Urinary bladder (tissue), 4 donors: ENCODE results near the gene PRKCB. TPM values are rescaled to one million over a fixed set of nuclear protein-coding genes. Genes with fewer than 3 reads are reported as not detected.

Source experiments
- DNase-seq: peaks from one replicate; pipeline ENCODE4 v3.0.0-alpha.2; 2015; ENCODE audit errors: extremely low spot score
- H3K27ac ChIP-seq: one replicate; pipeline ENCODE4 v1.5.1; 2013; ENCODE audit warnings: low read depth, mild to moderate bottlenecking, moderate library complexity
- H3K36me3 ChIP-seq: one replicate; pipeline ENCODE4 v1.6.1; 2013; ENCODE audit warnings: mild to moderate bottlenecking, moderate library complexity; ENCODE audit not compliant: insufficient read depth
- H3K4me1 ChIP-seq: one replicate; pipeline ENCODE4 v1.6.1; 2013; ENCODE audit warnings: mild to moderate bottlenecking, moderate library complexity; ENCODE audit not compliant: insufficient read depth
- H3K4me3 ChIP-seq: one replicate; pipeline ENCODE4 v1.5.1; 2013; ENCODE audit warnings: low read depth, low read length
- WGBS: extraction: QIAGEN DNeasy Blood & Tissue Kit; methylation state at CpG from one replicate; pipeline ENCODE4 v1.1.7; 2013; 5-methylcytosine and 5-hydroxymethylcytosine counted together
- polyA plus RNA-seq: library from polyadenylated mRNA; stranded (reverse); fragments of 200-250 nt; gene quantifications from one replicate; pipeline ENCODE4 v1.2.3, GENCODE V29; 2013
- total RNA-seq: library from RNA; depleted of rRNA; stranded (reverse); fragments of >200 nt; gene quantifications from one replicate; pipeline ENCODE4 v1.2.3, GENCODE V29; 2014
- donor health status: healthy with polysubstance abuse.
- donor health status: healthy.

PRKCB gene
- total and polyA plus RNA-seq, 2 donors = 7.0 to 8.9 TPM

DNA sequence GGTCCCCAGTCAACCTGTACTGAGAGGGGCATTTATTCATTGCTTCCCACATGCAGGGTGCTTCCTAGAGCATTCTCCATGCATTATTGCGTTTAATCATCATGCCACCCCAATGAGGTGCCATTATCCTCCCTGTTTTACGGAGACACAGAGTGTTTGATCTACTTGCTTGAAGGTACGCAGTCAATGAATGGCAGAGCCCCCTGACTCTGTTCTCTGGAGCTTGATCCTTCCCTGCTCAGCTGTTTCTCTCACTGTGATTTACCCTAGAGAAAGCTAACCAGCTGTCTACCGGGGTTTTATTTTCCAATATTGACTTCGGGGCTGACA is 117.2 kb downstream of the PRKCB start:
- no peak overlapping the region for H3K27ac ChIP-seq
- H3K4me3 ChIP-seq = no peak overlapping the region
- no peaks in the 10 kb centered on the region for H3K4me1 ChIP-seq
- no peak for DNase-seq
- WGBS = 87% methylated on average over 5 of the region's 5 CpGs
- no peaks in the 10 kb centered on the region for H3K36me3 ChIP-seq

DNA sequence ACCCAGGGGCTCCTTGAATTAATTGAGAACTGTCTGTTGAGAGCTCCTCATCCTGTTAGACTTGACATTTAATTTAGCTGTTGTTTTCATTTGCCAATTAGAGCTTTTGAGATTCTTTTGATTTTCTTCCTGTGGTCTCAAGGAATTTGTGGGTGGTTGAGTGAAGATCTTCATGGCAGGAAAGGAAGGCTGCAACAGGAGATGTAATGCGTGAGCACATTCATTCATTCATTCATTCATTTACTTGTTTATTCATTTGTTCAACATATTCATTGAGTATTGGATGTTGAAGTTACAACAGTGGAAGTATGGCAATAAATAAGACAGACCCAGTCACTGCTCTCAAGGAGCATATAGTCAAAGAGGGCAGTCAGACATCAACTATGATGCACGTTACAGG is 117.7 kb downstream of the PRKCB start:
- H3K4me3 ChIP-seq = no peak overlapping the region
- H3K4me1 ChIP-seq = no peaks in the 10 kb centered on the region
- DNase-seq = no peak
- 84% methylated on average over 2 of the region's 2 CpGs for WGBS
- no peak overlapping the region for H3K27ac ChIP-seq
- no peaks in the 10 kb centered on the region for H3K36me3 ChIP-seq

DNA sequence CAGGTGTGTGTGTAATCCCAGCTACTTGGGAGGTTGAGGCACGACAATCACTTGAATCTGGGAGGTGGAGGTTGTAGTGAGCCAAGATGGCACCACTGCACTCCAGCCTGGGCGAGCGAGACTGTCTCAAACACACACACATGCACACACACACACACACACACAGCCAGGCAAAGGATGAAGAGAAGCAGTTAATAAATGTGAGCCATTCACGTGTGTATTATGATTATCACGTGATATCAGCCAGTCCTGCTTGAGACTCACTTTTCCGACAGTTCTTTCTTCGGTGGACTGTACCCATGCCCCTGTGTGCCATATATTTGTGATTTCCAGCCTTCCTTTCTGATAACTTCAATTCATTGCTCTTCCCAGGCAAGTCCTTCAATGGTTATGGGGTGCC is 119.3 kb downstream of the PRKCB start:
- no peak for DNase-seq
- no peaks in the 10 kb centered on the region for H3K4me1 ChIP-seq
- 81% methylated on average over 7 of the region's 7 CpGs for WGBS
- H3K4me3 ChIP-seq = no peak overlapping the region
- no peaks in the 10 kb centered on the region for H3K36me3 ChIP-seq
- H3K27ac ChIP-seq = no peak overlapping the region

DNA sequence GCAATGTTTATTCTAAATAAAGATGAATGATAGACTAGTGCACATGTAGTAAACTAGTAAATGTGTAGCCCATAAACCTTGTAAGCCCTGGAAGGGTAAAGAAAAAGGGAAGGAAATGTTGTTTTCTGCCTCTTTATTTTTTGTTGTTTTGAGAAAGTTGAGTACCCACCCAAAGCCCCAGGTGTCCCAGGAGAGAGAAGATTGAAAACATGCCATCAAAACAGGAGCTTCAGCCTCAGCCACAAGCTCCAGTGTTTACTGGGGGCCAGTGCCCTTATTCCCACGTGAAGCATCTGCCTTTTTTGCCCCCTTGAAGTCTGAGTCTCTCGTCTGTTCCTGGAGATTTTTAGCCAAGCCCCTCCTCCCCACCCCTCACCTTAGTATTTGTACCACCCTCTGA is 121.5 kb downstream of the PRKCB start:
- no peak for DNase-seq
- Histone ChIP-seq H3K4me3 (no peak overlapping the region), H3K4me1 (no peaks in the 10 kb centered on the region), H3K36me3 (no peaks in the 10 kb centered on the region), H3K27ac (no peak overlapping the region)
- 47% methylated on average over 2 of the region's 2 CpGs for WGBS

DNA sequence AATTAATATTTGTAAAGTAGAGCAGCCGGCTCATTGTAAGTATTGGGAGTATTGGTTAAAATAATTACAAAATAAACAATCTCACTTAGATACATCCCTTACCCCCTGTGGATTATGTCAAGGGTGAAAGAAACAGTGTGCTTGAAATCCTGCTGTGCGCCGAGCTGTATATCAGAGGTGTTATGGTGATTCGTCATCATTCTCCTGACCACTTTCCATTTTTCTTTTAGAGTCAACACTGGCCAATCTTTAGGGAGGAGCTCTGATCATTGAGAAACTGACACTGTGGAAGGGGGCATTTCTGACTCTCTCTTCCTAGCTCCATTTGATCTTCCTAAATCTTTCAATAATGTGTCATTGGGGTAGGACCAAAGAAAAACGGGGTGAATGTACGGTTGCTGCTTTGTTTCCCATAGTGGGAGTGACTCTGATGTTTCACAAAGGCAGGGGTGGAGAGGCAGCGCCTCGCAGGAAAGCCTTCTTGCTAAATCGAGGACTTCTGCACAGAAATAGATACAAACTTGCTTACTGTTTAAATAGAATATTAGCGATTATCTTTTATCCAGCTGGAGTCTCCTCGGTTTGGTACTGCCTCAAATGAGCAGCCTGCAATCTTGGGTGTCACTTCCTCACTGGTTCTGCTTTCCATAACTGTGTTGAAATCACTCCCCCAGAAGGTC is 123.4 kb downstream of the PRKCB start:
- no peak overlapping the region for H3K27ac ChIP-seq
- no peaks in the 10 kb centered on the region for H3K36me3 ChIP-seq
- H3K4me3 ChIP-seq = no peak overlapping the region
- no peaks in the 10 kb centered on the region for H3K4me1 ChIP-seq
- DNase-seq = no peak
- WGBS = 66% methylated on average over 11 of the region's 11 CpGs

- no peaks in the 10 kb centered on the region for H3K36me3 ChIP-seq
- WGBS = 63% methylated on average over 4 of the region's 4 CpGs
- no peak for DNase-seq
- H3K27ac ChIP-seq = no peak overlapping the region
- H3K4me3 ChIP-seq = no peak overlapping the region
- H3K4me1 ChIP-seq = no peaks in the 10 kb centered on the region
These were observed 123.9 kb downstream of the PRKCB start for GRCh38 chr16:23959752-23960072.

DNA sequence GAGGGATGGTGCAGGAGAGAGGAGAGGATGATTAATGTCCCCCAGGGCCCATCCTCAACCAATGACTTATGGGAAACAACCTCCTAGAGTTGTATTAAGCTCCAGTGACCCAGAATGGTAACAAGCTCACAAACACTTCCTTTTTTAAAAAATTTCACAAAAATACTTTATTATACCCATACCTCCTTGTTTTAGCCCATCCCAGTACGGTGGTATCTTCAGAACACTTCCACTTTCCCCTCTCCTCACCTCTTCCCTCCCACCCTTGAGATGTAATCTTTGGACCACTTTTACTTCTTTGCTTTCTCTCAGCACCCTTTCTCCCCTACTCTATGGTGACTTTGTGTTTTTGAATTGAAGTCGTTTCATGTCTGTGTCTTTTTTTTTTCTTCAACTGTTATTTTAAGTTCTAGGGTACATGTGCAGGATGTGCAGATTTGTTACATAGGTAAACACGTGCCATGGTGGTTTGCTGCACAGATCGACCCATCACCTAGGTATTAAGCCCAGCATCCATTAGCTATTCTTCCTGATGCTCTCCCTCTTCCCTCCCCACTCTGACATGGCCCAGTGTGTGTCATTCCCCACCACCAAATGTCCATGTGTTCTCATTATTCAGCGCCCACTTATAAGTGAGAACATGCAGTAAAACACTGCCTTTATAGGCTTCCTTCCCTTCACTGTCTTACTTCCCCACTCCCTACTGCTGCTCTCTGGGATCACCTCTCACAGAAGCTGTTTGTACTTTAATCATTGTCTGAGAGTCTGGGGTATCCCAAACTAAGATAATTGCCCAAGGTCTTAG is 124.5 kb downstream of the PRKCB start:
- WGBS = 70% methylated on average over 5 of the region's 5 CpGs

GRCh38 chr16:23962001-23962400 is 126.2 kb downstream of the PRKCB start:
- Histone ChIP-seq H3K36me3 (no peaks in the 10 kb centered on the region), H3K4me3 (no peak overlapping the region), H3K4me1 (no peaks in the 10 kb centered on the region), H3K27ac (no peak overlapping the region)
- DNase-seq = no peak
- WGBS = 86% methylated on average over 5 of the region's 5 CpGs

More for the DNA sequence above, 124.5 kb downstream of the PRKCB start:
- Histone ChIP-seq H3K4me1 (no peaks in the 10 kb centered on the region), H3K27ac (no peak overlapping the region), H3K36me3 (no peaks in the 10 kb centered on the region), H3K4me3 (no peak overlapping the region)
- no peak for DNase-seq

GRCh38 chr16:23964136-23964535 is 128.4 kb downstream of the PRKCB start:
- no peak for DNase-seq
- no peaks in the 10 kb centered on the region for H3K4me1 ChIP-seq
- H3K4me3 ChIP-seq = no peak overlapping the region
- no peaks in the 10 kb centered on the region for H3K36me3 ChIP-seq
- 72% methylated on average over 3 of the region's 3 CpGs for WGBS
- no peak overlapping the region for H3K27ac ChIP-seq

GRCh38 chr16:23965137-23965733 is 129.5 kb downstream of the PRKCB start:
- WGBS = 95% methylated on average over 6 of the region's 6 CpGs
- Histone ChIP-seq H3K4me3 (no peak overlapping the region), H3K36me3 (no peaks in the 10 kb centered on the region), H3K4me1 (no peaks in the 10 kb centered on the region), H3K27ac (no peak overlapping the region)
- no peak for DNase-seq

DNA sequence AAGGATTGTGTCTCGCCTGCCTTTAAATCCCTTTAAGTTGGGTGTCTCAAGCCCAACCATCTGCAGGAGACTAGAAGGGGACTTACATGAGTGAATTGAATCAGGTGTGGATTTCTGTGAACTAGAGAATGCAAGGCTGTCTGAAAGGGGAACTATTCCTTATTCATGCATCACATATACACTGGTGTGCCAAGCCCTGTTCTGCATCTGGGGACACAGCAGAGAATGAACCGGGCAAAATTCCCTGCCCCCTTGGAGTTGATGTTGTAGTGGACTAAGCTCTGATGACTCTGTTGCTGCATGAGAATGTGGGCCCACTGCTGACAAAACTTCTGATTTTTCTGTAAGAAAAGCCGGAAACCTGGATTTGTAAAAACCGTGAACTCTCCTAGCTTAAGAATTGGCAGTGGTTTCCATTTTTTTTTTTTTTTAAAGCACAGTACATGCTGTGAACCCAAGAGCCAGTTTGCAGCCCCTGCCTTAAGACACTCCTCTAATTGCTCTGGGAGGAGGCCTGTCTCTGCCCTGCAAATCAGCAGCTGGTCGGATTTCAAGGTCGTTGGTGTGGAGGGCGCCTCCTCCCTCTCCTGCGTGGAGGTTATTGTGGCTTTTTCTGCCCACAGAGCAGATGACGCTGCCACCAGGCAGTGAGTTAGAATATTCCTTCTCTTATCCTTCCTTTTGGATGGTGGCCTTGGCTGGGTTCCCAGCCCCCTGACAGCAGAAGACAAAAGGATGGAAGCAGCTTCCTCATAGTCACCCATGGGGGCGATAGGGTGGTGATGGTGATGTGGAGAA is 131.0 kb downstream of the PRKCB start:
- WGBS = 44% methylated on average over 10 of the region's 10 CpGs
- DNase-seq = no peak
- Histone ChIP-seq H3K36me3 (no peaks in the 10 kb centered on the region), H3K4me3 (no peak overlapping the region), H3K4me1 (no peaks in the 10 kb centered on the region), H3K27ac (no peak overlapping the region)

DNA sequence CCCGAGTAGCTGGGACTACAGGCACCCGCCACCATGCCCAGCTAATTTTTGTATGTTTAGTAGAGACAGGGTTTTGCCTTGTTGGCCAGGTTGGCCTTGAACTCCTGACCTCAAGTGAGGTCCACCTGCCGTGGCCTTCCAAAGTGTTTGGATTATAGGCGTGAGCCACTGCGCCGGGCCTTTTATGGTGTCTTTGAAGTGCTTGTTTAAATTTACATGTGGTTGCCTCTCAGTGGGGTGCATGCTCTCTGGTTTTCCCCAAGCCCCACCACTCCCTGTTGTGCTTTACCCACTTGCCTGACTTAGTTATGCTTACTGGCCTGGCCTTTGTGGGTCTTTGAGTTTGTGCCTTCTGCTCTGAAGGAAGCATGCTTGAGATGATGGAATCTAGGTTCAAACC is 132.0 kb downstream of the PRKCB start:
- H3K36me3 ChIP-seq = no peaks in the 10 kb centered on the region
- H3K4me3 ChIP-seq = no peak overlapping the region
- H3K4me1 ChIP-seq = no peaks in the 10 kb centered on the region
- no peak for DNase-seq
- H3K27ac ChIP-seq = no peak overlapping the region
- WGBS = 88% methylated on average over 6 of the region's 6 CpGs

DNA sequence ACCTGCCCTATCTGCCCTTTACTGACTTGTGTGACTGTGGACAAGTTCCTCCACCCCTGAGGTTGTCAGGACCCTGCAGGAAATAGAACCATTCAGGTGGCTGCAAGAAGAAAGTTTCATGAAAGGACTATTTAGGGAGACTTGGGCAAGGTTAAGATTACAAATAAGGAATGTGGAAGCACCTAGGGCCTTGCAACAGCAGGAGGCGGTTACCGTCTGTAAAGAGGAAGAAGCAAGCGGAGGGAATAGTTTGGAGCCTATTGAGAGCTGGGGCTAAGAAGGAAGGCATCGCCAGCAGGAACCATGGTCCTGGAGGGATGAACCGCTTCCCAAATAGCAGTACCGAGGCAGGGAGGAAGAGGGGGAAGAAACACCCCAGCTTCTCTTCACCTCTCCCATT is 132.4 kb downstream of the PRKCB start:
- Histone ChIP-seq H3K4me3 (no peak overlapping the region), H3K4me1 (no peaks in the 10 kb centered on the region), H3K36me3 (no peaks in the 10 kb centered on the region), H3K27ac (no peak overlapping the region)
- DNase-seq = no peak
- WGBS = 84% methylated on average over 6 of the region's 6 CpGs
